ENCODE results near the gene HIC1. TPM values are rescaled to one million over a fixed set of nuclear protein-coding genes. Genes with fewer than 3 reads are reported as not detected.
A peak's percentile ranks its signal among the peaks of the same experiment; 100 is the strongest.

HIC1 gene
- total RNA-seq, 4 donors from 2014 or later, result 2.7 to 9.5 (median 4.9) TPM

DNA sequence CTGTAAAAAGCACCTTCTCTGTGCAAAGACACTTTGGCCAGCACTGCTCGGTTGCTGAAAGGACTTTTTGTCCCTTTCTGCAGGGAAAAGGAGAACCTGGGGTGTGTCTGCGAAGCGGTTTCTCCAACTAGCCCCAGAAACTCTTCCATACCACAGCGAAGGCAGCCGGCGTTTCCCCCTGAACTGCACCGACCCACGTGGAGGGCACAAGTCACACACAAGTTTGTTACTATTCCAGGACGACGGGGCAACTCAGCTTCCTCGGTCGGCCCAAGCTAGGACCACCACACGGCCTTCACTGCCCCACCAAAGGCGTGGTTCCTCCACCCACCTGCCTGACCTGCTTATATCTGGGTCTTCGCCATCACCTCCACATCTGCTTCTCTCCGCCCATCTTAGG is 31.6 kb upstream of the HIC1 start:
- no peaks in the 10 kb centered on the region for H3K9me3 ChIP-seq
- DNase-seq (ENCODE audit: low spot score in 2 of 2), result no peak
- no peaks in the 10 kb centered on the region for H3K27me3 ChIP-seq
- TF ChIP-seq EP300 (IDR thresholded peaks at IDR 0.05) (no peak), POLR2AphosphoS5 (IDR thresholded peaks at IDR 0.05) (no peak), CTCF (IDR thresholded peaks at IDR 0.05) (no peak), POLR2A (IDR thresholded peaks at IDR 0.05) (no peak)
- H3K36me3 ChIP-seq, result no peaks in the 10 kb centered on the region
- no peak overlapping the region for H3K27ac ChIP-seq
- peak overlapping the region; percentile 74 for H3K4me3 ChIP-seq
- H3K4me1 ChIP-seq, result peaks cover 53% of the 10 kb centered on the region
- 56% methylated on average over 14 of the region's 16 CpGs for WGBS

GRCh38 chr17:2023692-2024571 is 31.0 kb upstream of the HIC1 start:
- Histone ChIP-seq H3K4me1 (peaks cover 50% of the 10 kb centered on the region), H3K9me3 (no peaks in the 10 kb centered on the region), H3K27ac (peak overlapping the region; percentile 43), H3K36me3 (no peaks in the 10 kb centered on the region), H3K4me3 (peak overlapping the region; percentile 74), H3K27me3 (no peaks in the 10 kb centered on the region)
- WGBS, result 5% methylated on average over 10 of the region's 85 CpGs
- no peak for TF ChIP-seq POLR2A (IDR thresholded peaks at IDR 0.05)
- no peak for TF ChIP-seq CTCF (IDR thresholded peaks at IDR 0.05)
- TF ChIP-seq EP300 (IDR thresholded peaks at IDR 0.05), result no peak
- TF ChIP-seq POLR2AphosphoS5 (IDR thresholded peaks at IDR 0.05), result no peak
- peak in 1 of 2 donors; percentile 84 for DNase-seq (ENCODE audit: low spot score in 2 of 2)

GRCh38 chr17:2024572-2025219 is 30.2 kb upstream of the HIC1 start:
- Histone ChIP-seq H3K27ac (peak overlapping the region; percentile 43), H3K27me3 (no peaks in the 10 kb centered on the region), H3K4me1 (peaks cover 50% of the 10 kb centered on the region), H3K36me3 (no peaks in the 10 kb centered on the region), H3K4me3 (peak overlapping the region; percentile 74), H3K9me3 (no peaks in the 10 kb centered on the region)
- TF ChIP-seq CTCF (IDR thresholded peaks at IDR 0.05) (no peak), EP300 (IDR thresholded peaks at IDR 0.05) (no peak), POLR2A (IDR thresholded peaks at IDR 0.05) (no peak), POLR2AphosphoS5 (IDR thresholded peaks at IDR 0.05) (no peak)
- WGBS, result 0% methylated on average over 28 of the region's 73 CpGs
- peak in 1 of 2 donors; percentile 66 for DNase-seq (ENCODE audit: low spot score in 2 of 2)

GRCh38 chr17:2025220-2025621 is 29.7 kb upstream of the HIC1 start, which contains the start of gene RTN4RL1:
Gene RTN4RL1, minus strand, starts transcription at chr17:2025334. Its CDS starts 469 bp downstream, at chr17:2024865.
- no peaks in the 10 kb centered on the region for H3K9me3 ChIP-seq
- H3K4me3 ChIP-seq, result peak within 1 kb of the TSS; percentile 74
- no peaks in the 10 kb centered on the region for H3K27me3 ChIP-seq
- H3K27ac ChIP-seq, result peak within 1 kb of the TSS; percentile 72
- peak; percentile 85 to 88 for DNase-seq (ENCODE audit: low spot score in 2 of 2)
- peaks cover 50% of the 10 kb centered on the region for H3K4me1 ChIP-seq
- WGBS, result 1% methylated on average over 35 of the region's 47 CpGs
- TF ChIP-seq CTCF (IDR thresholded peaks at IDR 0.05) (no peak), EP300 (IDR thresholded peaks at IDR 0.05) (no peak), POLR2AphosphoS5 (IDR thresholded peaks at IDR 0.05) (no peak), POLR2A (IDR thresholded peaks at IDR 0.05) (no peak)
- no peaks in the 10 kb centered on the region for H3K36me3 ChIP-seq

Measured in suprapubic skin (tissue), 4 donors.